Right lobe of liver (tissue), 6 donors: ENCODE measurements around the gene RAI2. TPM values are rescaled to one million over a fixed set of nuclear protein-coding genes. Genes with fewer than 3 reads are reported as not detected.

Source experiments
- ATAC-seq, 4 donors: fragments of 200-7000 bp; cut with Tn5 transposase; one replicate each; pipeline ENCODE4 v1.9.1; 2020; ENCODE audit warnings: mild to moderate bottlenecking in 4 of 4, moderate library complexity in 4 of 4
- DNase-seq, 3 donors: peaks; one replicate each; pipeline ENCODE4 v3.0.0-alpha.2; 2020
- H3K27ac ChIP-seq, 3 donors: fragments of 200-600 bp; one replicate each; pipeline ENCODE4 v1.8.0; 2022
- H3K27me3 ChIP-seq, 2 donors: fragments of 200-600 bp; one replicate each; pipeline ENCODE4 v1.8.0; 2022
- H3K36me3 ChIP-seq, 4 donors: fragments of 200-600 bp; sonication (generic) in 1 of 4; one replicate each; pipeline versions ENCODE4 v1.5.1 to v1.8.0; 2017 to 2022; ENCODE audit warnings: control low read depth in 1 of 4
- H3K4me1 ChIP-seq, 4 donors: fragments of 200-600 bp; sonication (generic) in 1 of 4; one replicate each; pipeline versions ENCODE4 v1.5.1 to v1.8.0; 2017 to 2022; ENCODE audit warnings: control low read depth in 1 of 4
- H3K4me3 ChIP-seq, 3 donors: fragments of 200-600 bp; one replicate each; pipeline ENCODE4 v1.8.0; 2022
- H3K9me3 ChIP-seq, 4 donors: fragments of 200-600 bp; sonication (generic) in 1 of 4; one replicate each; pipeline versions ENCODE4 v1.5.1 to v1.8.0; 2017 to 2022; ENCODE audit warnings: control low read depth in 1 of 4
- POLR2A ChIP-seq: fragments of 450-650 bp; IDR thresholded peaks from one replicate; pipeline ENCODE4 v1.6.1; 2017; ENCODE audit warnings: antibody characterized with exemption, mild to moderate bottlenecking
- WGBS: methylation state at CpG from one replicate; pipeline ENCODE4 v1.1.6; 2018; ENCODE audit warnings: low coverage, low lambda C conversion rate; ENCODE audit not compliant: insufficient coverage; ENCODE audit errors: missing lambda C conversion rate; 5-methylcytosine and 5-hydroxymethylcytosine counted together
- intact Hi-C, 2 donors: fragments of 100-400 bp; cut with DNase I; formaldehyde crosslinking; loops; one replicate each; pipeline versions ENCODE4 v1.11.2 to v1.14.1; 2022
- long read RNA-seq: library from polyadenylated mRNA; unstranded; transcript quantifications from one replicate; pipeline ENCODE4 v2.0.0, GENCODE V29; 2019
- total RNA-seq, 6 experiments: library from RNA; depleted of rRNA in 2 of 6; stranded (reverse); fragments of >200 nt in 2 of 6; fragmentation: NEBNext Ultra II Directional in 3 of 6; extraction: Animal tissue kit (Norgen Biotek cat#: 25700) in 3 of 6; gene quantifications; one replicate each; pipeline versions ENCODE4 v1.1.0 to v1.2.4, GENCODE V29; 2016 to 2023
- TF ChIP-seq, protein P1 (sequence below), 4 donors: fragments of 200-600 bp in 3 of 4; fragments of 450-650 bp in 1 of 4; IDR thresholded peaks; one replicate each; pipeline versions ENCODE4 v1.5.1 to v1.8.0; 2016 to 2022; ENCODE audit warnings: antibody characterized with exemption in 4 of 4, mild to moderate bottlenecking in 2 of 4
- donor health status: DM: no; HTN: yes; CAD: no.
- donor health status: DM: no; HTN: no; CAD: no.
- donor health status: DM: no; HTN: no; CAD: no.
- donor health status: DM: no; HTN: yes; CAD: no.
- donor health status: DM: no; HTN: yes; CAD: no.

RAI2 gene
- 1 to 10 TPM; 1.2 to 3.5 (median 2.4) TPM for total RNA-seq
- long read RNA-seq, partial matches to known transcripts = 0 of 1 reads
- long read RNA-seq, other reads (novel, unspliced or antisense) = 1 of 1 reads

DNA sequence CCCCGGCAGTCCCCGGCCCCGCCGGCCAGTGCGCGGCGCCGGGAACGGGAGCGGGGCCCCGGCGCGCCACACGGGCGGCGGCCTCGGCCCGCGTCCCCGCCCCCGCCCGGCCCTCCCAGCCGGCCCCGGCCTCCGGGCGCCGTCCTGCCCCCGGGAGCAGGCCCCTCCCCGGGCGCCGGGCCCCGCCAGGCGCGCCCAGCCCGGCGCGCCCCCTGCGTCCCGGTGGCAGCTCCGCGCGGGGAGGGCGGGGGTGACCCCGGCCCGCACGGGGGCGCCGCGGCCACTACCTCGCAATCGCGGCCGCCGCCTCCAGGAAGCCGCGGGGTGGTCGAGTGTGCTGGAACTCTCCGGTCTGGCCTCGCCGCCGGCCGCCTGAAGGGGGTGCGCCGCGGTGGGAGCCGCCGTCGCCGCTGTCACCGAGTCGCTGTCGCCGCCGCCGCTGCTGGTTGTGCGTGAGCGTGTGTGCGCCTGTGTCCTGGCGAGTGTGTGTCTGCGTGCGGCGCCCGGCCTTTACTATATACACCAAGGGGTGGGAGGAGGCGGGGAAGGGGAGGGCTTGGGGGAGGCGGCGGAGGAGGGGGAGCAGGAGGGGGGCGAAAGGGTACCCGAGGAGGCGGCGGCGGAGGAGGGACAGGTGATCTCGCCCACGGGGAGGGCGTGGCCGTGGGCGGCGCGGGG, at the start of gene RAI2:
Gene RAI2 (minus strand): TSS at position 488 of the 678 bp plus-strand sequence. CDS start 59,288 bp downstream, outside the sequence.
- TF ChIP-seq, protein P1, sequence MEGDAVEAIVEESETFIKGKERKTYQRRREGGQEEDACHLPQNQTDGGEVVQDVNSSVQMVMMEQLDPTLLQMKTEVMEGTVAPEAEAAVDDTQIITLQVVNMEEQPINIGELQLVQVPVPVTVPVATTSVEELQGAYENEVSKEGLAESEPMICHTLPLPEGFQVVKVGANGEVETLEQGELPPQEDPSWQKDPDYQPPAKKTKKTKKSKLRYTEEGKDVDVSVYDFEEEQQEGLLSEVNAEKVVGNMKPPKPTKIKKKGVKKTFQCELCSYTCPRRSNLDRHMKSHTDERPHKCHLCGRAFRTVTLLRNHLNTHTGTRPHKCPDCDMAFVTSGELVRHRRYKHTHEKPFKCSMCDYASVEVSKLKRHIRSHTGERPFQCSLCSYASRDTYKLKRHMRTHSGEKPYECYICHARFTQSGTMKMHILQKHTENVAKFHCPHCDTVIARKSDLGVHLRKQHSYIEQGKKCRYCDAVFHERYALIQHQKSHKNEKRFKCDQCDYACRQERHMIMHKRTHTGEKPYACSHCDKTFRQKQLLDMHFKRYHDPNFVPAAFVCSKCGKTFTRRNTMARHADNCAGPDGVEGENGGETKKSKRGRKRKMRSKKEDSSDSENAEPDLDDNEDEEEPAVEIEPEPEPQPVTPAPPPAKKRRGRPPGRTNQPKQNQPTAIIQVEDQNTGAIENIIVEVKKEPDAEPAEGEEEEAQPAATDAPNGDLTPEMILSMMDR (IDR thresholded peaks at IDR 0.05) = no peak
- peak within 1 kb of the TSS; percentile 41 to 46 (median 46) for H3K4me3 ChIP-seq
- H3K9me3 ChIP-seq = no peaks in the 10 kb centered on the region
- H3K36me3 ChIP-seq = no peaks in the 10 kb centered on the region
- WGBS = 17% methylated on average over 15 of the region's 98 CpGs
- no peaks in the 10 kb centered on the region for H3K27me3 ChIP-seq
- no peak within 1 kb of the TSS for H3K27ac ChIP-seq
- intact Hi-C loops = no loop called here
- no peaks in the 10 kb centered on the region for H3K4me1 ChIP-seq
- peak; percentile 27 to 57 (median 52) for ATAC-seq
- DNase-seq = peak in 2 of 3 donors; percentile 46 to 54

DNA sequence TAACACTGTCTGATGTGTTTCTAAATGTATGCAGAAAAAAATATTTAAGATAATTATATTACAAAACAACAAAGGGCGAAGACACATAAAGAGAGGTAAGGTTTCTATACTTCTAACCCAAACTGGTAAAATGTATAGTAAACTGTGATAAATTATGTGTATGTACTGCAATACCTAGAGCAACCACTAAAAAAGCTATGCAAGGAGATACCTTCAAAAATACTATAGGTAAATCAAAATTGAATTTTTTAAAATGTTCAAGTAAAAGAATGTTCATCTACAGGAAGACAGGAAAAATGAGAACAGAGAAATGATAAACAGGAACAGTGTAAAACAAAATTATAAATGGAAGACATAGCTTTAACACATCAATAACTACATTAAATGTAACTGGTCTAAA, 27.3 kb upstream of the RAI2 start:
- Histone ChIP-seq H3K27me3 (no peaks in the 10 kb centered on the region), H3K9me3 (no peaks in the 10 kb centered on the region), H3K4me3 (no peak overlapping the region), H3K36me3 (no peaks in the 10 kb centered on the region), H3K4me1 (no peaks in the 10 kb centered on the region), H3K27ac (no peak overlapping the region)
- intact Hi-C loops = no loop called here
- TF ChIP-seq, protein P1 (IDR thresholded peaks at IDR 0.05) = peak in 1 of 4 donors; percentile 11
- no peak for TF ChIP-seq POLR2A
- WGBS = 63% methylated on average over 1 of the region's 1 CpG
- DNase-seq = no peak
- no peak for ATAC-seq

DNA sequence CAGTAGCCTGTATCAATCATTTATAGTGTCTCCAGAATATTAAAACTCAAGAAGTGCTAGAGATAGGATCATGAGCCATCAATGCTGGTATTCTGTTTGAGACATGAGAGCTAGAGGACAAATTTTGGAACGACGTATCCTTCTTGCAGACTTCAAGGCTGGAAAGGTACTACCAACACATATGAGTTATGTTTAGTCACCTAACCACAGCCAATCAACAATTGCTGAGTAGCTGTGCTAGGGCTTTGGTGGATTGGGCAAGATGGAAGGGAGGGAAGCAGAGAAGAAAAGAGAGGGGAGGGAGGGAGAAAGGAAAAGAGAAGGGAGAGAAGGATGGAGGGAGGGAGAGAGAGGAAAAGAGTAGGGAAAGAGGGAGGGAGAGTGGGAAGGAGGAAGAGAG, 21.6 kb upstream of the RAI2 start:
- ATAC-seq (no peak), DNase-seq (no peak)
- intact Hi-C loops = no loop called here
- 55% methylated on average over 2 of the region's 2 CpGs for WGBS
- Histone ChIP-seq H3K27ac (no peak overlapping the region), H3K36me3 (no peaks in the 10 kb centered on the region), H3K9me3 (no peaks in the 10 kb centered on the region), H3K4me3 (no peak overlapping the region), H3K27me3 (no peaks in the 10 kb centered on the region), H3K4me1 (no peaks in the 10 kb centered on the region)
- TF ChIP-seq, protein P1 (IDR thresholded peaks at IDR 0.05) = no peak
- TF ChIP-seq POLR2A = no peak

DNA sequence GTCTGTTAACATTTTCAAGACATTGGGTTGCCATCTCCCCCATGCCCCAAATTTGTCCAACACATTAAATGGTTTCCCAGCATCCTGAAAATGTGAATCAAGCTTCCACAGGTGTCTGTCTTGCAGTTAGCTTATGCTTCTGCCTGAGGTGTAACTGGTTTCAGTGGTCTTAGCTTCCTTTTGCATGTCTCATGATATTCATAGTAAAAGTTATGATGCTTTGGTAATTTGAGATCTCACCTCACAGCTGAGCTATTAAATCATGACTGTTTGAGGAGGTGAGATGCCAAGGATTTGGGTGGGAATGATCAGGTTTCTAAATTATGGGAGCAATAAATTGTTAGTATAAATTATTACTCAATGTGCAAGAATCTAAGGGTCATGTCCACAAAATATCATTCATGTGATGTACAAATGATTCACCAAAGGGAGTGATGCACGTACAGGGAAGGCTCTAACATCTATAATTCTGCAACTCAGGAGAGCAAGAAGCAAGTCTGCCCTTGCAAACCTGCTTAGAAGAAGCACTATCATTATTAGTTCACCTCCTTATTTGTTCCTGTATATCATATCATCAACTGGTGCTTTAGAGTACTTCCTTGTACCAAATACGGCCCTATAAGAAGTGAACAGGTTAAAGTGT, 17.1 kb upstream of the RAI2 start:
- Histone ChIP-seq H3K36me3 (no peaks in the 10 kb centered on the region), H3K4me1 (no peaks in the 10 kb centered on the region), H3K27ac (no peak overlapping the region), H3K4me3 (no peak overlapping the region), H3K27me3 (no peaks in the 10 kb centered on the region), H3K9me3 (no peaks in the 10 kb centered on the region)
- 37% methylated on average over 2 of the region's 2 CpGs for WGBS
- no peak for TF ChIP-seq POLR2A
- TF ChIP-seq, protein P1 (IDR thresholded peaks at IDR 0.05) = no peak
- intact Hi-C loops = no loop called here
- DNase-seq (no peak), ATAC-seq (no peak)
